ENCODE results near the gene STAT5B.

Gene STAT5B

GRCh38 chr17:42174126-42174783 is 101.9 kb downstream of the STAT5B start:
- DNase-seq, result no peak

- DNase-seq, result no peak
These were observed 104.4 kb downstream of the STAT5B start for GRCh38 chr17:42171831-42172230.

- DNase-seq, result no peak
These were observed 106.8 kb downstream of the STAT5B start for GRCh38 chr17:42169351-42169750.

GRCh38 chr17:42167807-42168206 is 108.4 kb downstream of the STAT5B start:
- DNase-seq, result no peak

DNA sequence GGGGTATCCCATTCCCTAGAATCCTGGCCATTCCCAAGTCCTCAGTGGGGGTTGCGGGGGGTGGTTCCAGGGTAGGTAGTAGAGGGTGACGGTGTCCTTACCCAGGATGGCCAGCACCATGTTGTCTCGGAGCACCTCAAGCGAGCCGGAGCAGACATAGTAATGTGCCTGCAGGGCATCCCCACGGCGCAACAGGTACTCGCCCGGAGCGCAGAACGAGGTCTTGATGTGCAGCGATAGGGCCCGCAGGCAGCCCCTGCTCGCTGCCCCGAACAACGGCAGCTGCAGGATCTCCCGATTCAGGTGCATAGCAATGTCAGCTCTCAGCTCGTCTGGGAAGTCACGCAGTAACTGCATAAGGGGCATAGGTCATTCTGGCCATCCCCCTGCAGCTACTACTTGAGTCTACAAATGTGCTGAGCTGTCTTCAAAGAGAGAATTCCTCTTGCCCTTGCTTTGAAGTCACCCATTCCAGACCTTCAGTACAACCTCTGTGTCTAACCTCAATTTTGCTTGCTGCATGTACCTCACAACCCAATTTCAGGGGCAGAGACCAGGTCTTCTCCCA is 109.9 kb downstream of the STAT5B start:
- DNase-seq, result no peak

- DNase-seq, result no peak
These were observed 110.4 kb downstream of the STAT5B start for GRCh38 chr17:42165751-42166150.

DNA sequence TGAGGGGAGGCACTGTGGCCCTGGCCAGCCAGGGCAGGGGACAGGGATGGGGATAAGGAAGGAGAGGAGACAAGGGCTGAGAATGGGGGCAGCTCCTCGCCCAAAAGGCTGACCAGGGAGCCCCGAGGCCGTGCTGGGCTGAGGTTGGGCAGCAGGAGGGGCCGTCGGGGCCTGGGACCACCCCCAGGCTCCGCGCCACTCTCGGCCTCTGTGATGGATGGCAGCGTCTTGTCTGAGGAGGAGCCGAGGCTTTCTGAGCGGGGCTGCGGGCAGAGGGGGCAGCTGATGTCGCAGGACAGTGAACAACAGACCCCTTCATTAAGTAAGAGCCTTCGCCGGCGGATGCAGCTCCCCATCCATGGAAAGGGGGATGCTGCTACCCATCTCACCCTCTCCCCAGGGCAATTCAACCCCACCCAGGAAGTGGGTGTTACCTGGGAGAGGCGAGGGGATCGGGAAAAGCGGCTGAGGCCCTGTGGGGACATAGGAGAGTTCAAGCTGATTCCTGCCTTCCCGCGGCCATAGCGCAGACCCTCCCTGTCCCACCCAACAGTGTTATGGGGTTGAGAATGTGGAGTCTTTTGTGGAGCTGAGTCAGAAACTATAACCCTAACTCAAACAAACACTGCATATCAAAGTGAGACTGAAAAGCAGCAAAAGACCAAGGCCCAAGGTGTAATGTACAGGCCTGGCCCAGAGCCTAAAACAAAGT is 112.3 kb downstream of the STAT5B start:
- no peak for DNase-seq

DNA sequence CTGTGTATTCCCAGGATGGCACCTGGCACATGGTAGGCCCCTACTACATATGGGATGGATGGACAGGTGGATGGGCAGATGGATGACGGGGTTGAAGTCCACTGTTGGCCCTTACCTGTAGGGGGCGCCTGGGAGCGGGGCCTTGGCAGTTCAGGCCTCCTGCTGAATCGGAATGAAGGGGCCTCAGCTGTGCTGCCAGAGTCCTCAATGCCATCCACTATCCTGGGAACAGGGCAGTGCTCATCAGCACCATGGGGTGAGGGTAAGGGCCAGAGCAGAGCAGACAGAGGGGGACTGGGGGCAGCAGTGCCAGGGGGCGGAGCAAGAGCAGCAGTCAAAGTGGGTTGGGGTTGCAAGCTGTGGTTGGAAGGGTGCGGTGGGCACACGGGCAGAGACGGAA is 113.1 kb downstream of the STAT5B start:
- DNase-seq, result no peak

DNA sequence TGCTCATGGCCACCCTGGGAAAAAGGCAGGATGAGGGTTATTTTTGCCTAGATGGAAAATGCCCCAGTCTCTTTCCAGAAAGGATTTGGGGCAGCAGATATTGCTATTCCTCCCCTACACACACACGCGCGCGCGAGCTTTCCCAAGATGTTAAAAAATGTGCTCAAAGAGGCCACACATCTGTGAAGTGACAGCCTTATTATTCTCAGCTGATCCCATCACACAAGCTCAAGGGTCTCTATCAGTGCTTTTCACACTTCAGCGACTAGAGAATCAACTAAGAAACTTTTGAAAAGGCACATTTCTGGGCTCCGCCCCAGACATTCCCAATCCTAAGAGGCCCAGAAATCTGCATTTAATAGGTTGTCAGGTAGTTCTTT is 115.7 kb downstream of the STAT5B start:
- DNase-seq, result no peak

- no peak for DNase-seq
These were observed 116.2 kb downstream of the STAT5B start for GRCh38 chr17:42159796-42160530.

- DNase-seq, result no peak
These were observed 120.6 kb downstream of the STAT5B start for GRCh38 chr17:42155614-42156045.

DNA sequence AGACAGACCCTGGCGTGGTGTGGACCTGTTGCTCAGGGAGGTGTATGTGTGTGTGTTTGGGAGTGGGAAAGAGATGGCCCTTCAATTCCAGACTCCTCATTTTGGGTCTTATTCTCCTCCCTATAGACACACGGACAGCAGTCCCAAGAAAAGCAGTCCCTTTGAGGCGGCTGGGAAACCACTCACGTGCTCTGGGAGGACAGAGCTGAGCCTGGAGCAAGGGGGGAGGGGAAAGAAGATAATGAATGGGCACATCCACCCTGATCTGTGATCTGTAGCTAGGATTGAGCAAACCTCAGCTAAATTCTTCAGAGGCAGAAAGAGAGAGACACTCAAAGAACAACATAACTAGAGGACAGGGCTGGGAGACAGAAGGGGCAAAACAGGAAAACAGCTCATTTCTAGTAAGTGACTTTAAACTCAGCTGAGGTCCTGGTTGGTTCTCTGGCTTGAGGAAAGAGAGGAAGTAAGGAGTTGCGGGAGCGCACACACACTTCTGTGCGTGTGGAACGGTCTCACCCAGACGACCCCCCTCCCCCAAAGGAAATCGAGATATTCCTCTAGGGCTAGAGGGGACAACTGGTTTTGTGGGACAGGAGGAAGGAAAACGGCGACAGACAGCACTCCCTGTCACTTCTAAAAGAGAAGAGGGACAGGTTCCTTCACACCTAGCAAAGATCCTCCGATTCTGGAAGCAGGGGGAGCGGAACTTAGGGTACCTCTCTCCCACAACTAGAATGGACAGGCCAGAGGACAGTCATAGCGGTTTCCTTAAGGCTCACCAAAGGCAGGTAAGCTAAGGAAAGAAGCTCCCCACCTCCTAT is 122.1 kb downstream of the STAT5B start:
- no peak for DNase-seq

Data from T1000 (cell line).